ENCODE data around the gene ELF1. TPM values are rescaled to one million over a fixed set of nuclear protein-coding genes. Genes with fewer than 3 reads are reported as not detected.

Gene ELF1
- total RNA-seq, 1 experiment from 2014 or later = 28.5 TPM

DNA sequence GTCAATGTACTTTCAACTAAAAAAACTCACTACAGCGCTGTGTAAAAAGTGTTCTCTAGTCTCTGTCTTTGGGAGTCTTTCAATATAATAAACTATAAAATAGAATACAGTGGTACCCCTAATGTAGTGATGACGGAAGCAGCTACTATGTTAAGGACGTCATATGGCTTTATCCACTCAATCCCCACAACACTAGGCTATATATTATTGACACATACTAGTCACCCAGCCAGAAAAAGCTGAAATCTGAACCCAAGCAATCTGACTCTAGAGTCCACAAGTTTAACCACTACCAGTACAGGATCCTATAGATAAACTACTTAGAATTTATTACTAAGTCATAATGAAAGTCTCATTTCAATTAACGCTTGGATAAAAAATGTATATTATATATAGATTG lies 48.3 kb downstream of the ELF1 start:
- CTCF ChIA-PET = no interaction called here
- TF ChIP-seq, protein P1, sequence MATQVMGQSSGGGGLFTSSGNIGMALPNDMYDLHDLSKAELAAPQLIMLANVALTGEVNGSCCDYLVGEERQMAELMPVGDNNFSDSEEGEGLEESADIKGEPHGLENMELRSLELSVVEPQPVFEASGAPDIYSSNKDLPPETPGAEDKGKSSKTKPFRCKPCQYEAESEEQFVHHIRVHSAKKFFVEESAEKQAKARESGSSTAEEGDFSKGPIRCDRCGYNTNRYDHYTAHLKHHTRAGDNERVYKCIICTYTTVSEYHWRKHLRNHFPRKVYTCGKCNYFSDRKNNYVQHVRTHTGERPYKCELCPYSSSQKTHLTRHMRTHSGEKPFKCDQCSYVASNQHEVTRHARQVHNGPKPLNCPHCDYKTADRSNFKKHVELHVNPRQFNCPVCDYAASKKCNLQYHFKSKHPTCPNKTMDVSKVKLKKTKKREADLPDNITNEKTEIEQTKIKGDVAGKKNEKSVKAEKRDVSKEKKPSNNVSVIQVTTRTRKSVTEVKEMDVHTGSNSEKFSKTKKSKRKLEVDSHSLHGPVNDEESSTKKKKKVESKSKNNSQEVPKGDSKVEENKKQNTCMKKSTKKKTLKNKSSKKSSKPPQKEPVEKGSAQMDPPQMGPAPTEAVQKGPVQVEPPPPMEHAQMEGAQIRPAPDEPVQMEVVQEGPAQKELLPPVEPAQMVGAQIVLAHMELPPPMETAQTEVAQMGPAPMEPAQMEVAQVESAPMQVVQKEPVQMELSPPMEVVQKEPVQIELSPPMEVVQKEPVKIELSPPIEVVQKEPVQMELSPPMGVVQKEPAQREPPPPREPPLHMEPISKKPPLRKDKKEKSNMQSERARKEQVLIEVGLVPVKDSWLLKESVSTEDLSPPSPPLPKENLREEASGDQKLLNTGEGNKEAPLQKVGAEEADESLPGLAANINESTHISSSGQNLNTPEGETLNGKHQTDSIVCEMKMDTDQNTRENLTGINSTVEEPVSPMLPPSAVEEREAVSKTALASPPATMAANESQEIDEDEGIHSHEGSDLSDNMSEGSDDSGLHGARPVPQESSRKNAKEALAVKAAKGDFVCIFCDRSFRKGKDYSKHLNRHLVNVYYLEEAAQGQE (IDR thresholded peaks at IDR 0.05; ENCODE audit: insufficient read depth in 1 of 2, low read depth in 2 of 2, low read length in 1 of 2) = no peak
- TF ChIP-seq TCF7L2 (IDR thresholded peaks at IDR 0.05; ENCODE audit: low read depth, low read length) (no peak), CTCF (IDR thresholded peaks at IDR 0.05) (no peak), SIN3A (IDR thresholded peaks at IDR 0.05; ENCODE audit: borderline replicate concordance, insufficient read depth, low read depth, low read length) (no peak), POLR2AphosphoS5 (IDR thresholded peaks at IDR 0.05; ENCODE audit: low read depth, low read length) (no peak)
- Histone ChIP-seq H3K4me3 (ENCODE audit: low read depth in 2 of 2, low read length in 2 of 2) (no peak overlapping the region), H3K36me3 (ENCODE audit: control insufficient read depth, insufficient read depth, low read length) (no peaks in the 10 kb centered on the region), H3K4me1 (ENCODE audit: control insufficient read depth, insufficient read depth, low read length) (peaks cover 4% of the 10 kb centered on the region; the same call in 1 of the 2 replicates), H3K27ac (ENCODE audit: low read length) (no peak overlapping the region), H3K27me3 (ENCODE audit: control insufficient read depth, insufficient read depth, low read length) (no peaks in the 10 kb centered on the region), H3K9me3 (ENCODE audit: control insufficient read depth, insufficient read depth, low read depth, low read length) (no peaks in the 10 kb centered on the region)
- no peak for ATAC-seq
- in situ Hi-C loops (cut with HindIII; ENCODE audit: low pct_unique_long_range_greater_than_20kb, low sequenced_read_pairs) = no loop called here
- POLR2A ChIA-PET = no interaction called here
- no peak for DNase-seq (ENCODE audit: low read depth, low spot score)
- intact Hi-C loops (cut with micrococcal nuclease; ENCODE audit: unreplicated experiment) = no loop called here
- no TSS peak for BruUV-seq (replicated peaks)

GRCh38 chr13:40969169-40969901 lies 49.8 kb downstream of the ELF1 start:
- no peaks in the 10 kb centered on the region for H3K9me3 ChIP-seq (ENCODE audit: control insufficient read depth, insufficient read depth, low read depth, low read length)
- DNase-seq (ENCODE audit: low read depth, low spot score) = no peak
- TF ChIP-seq, protein P1 (IDR thresholded peaks at IDR 0.05; ENCODE audit: insufficient read depth in 1 of 2, low read depth in 2 of 2, low read length in 1 of 2) = no peak
- TF ChIP-seq POLR2AphosphoS5 (IDR thresholded peaks at IDR 0.05; ENCODE audit: low read depth, low read length) (no peak), CTCF (IDR thresholded peaks at IDR 0.05) (no peak), SIN3A (IDR thresholded peaks at IDR 0.05; ENCODE audit: borderline replicate concordance, insufficient read depth, low read depth, low read length) (no peak)
- no peak for ATAC-seq
- no peaks in the 10 kb centered on the region for H3K4me1 ChIP-seq (ENCODE audit: control insufficient read depth, insufficient read depth, low read length)
- in situ Hi-C loops (cut with HindIII; ENCODE audit: low pct_unique_long_range_greater_than_20kb, low sequenced_read_pairs) (no loop called here), intact Hi-C loops (cut with micrococcal nuclease; ENCODE audit: unreplicated experiment) (no loop called here)
- no peaks in the 10 kb centered on the region for H3K27me3 ChIP-seq (ENCODE audit: control insufficient read depth, insufficient read depth, low read length)
- ChIA-PET CTCF (no interaction called here), POLR2A (no interaction called here)
- H3K4me3 ChIP-seq (ENCODE audit: low read depth in 2 of 2, low read length in 2 of 2) = no peak overlapping the region
- H3K27ac ChIP-seq (ENCODE audit: low read length) = no peak overlapping the region
- BruUV-seq (replicated peaks) = no TSS peak
- no peaks in the 10 kb centered on the region for H3K36me3 ChIP-seq (ENCODE audit: control insufficient read depth, insufficient read depth, low read length)

Data from Panc1 (cell line).